HepG2 (cell line): ENCODE data around the gene ZDHHC18. TPM values are rescaled to one million over a fixed set of nuclear protein-coding genes. Genes with fewer than 3 reads are reported as not detected.
A peak's percentile ranks its signal among the peaks of the same experiment; 100 is the strongest.

Experiments
- ATAC-seq: fragments of 200-7000 bp; cut with Tn5 transposase; 3 replicates; pipeline ENCODE4 v1.9.1; 2020; ENCODE audit warnings: mild to moderate bottlenecking, moderate library complexity
- BruUV-seq: library from RNA; stranded (reverse); fragments of 400-500 nt; replicated peaks from 2 replicates; lab custom pipeline; 2021; lab: Mats Ljungman, UMichigan
- CTCF ChIA-PET: fragments of 300-600 bp; formaldehyde crosslinking; extraction: SDS; loops from one replicate; lab custom pipeline; 2021; ENCODE audit warnings: low total read pairs, inconsistent platforms, low intra/inter-chr PET ratio; lab: Yijun Ruan, JAX
- POLR2A ChIA-PET: fragments of 350-600 bp; sonication (Branson Sonifier 250); formaldehyde crosslinking; loops from one replicate; lab custom pipeline; 2020; ENCODE audit warnings: antibody characterized with exemption, inconsistent platforms; lab: Yijun Ruan, JAX
- DNase-seq: peaks from one replicate; pipeline ENCODE4 v3.0.0-alpha.2; 2015; ENCODE audit warnings: low spot score
- FAIRE-seq: peaks from 3 replicates; lab custom pipeline; 2011; peaks lifted over from hg19 to GRCh38; lab: Jason Lieb, UNC
- H2AFZ ChIP-seq: one replicate; pipeline ENCODE4 v1.6.1; 2011; ENCODE audit warnings: low read length, inconsistent platforms
- H3K27ac ChIP-seq: fragments of 300-600 bp; 3 replicates; pipeline ENCODE4 v1.8.0; 2011; ENCODE audit warnings: mixed run types, mild to moderate bottlenecking, mixed read lengths, low read length, inconsistent platforms; ENCODE audit not compliant: insufficient read depth; ENCODE audit errors: extremely low read length
- H3K27me3 ChIP-seq, 2 experiments: fragments of 200-600 bp in 1 of 2; 2 replicates in 1 of 2; 3 replicates in 1 of 2; pipeline versions ENCODE4 v1.6.0 to v1.8.0; 2011; ENCODE audit warnings: low read length in 2 of 2, mild to moderate bottlenecking in 2 of 2, moderate library complexity in 2 of 2, inconsistent platforms in 1 of 2; ENCODE audit not compliant: insufficient read depth in 2 of 2, control insufficient read depth in 1 of 2
- H3K36me3 ChIP-seq, 2 experiments: fragments of 200-600 bp in 1 of 2; replicated peaks in 1 of 2; 2 replicates in 1 of 2; 3 replicates in 1 of 2; pipeline versions ENCODE4 v1.5.1 to v1.8.0; 2011; ENCODE audit warnings: low read length in 2 of 2, inconsistent platforms in 1 of 2; ENCODE audit not compliant: insufficient read depth in 2 of 2, control insufficient read depth in 1 of 2
- H3K4me1 ChIP-seq: 2 replicates; pipeline ENCODE4 v1.5.1; 2012; ENCODE audit warnings: low read length, inconsistent platforms; ENCODE audit not compliant: insufficient read depth
- H3K4me2 ChIP-seq: 2 replicates; pipeline ENCODE4 v1.6.0; 2011; ENCODE audit warnings: low read depth, low read length, inconsistent platforms
- H3K4me3 ChIP-seq, 3 experiments: fragments of 200-600 bp in 1 of 3; sonication (generic), shearing (Covaris generic) in 1 of 3; replicated peaks in 1 of 3; 2 replicates each; pipeline ENCODE4 v1.5.1; 2011 to 2016; ENCODE audit warnings: low read length in 3 of 3, inconsistent platforms in 2 of 3, low read depth in 2 of 3, mild to moderate bottlenecking in 2 of 3, control low read depth in 1 of 3, mixed read lengths in 1 of 3; ENCODE audit not compliant: insufficient read depth in 1 of 3
- H3K79me2 ChIP-seq: one replicate; pipeline ENCODE4 v1.6.1; 2011; ENCODE audit warnings: low read length, inconsistent platforms; ENCODE audit not compliant: insufficient read depth
- H3K9ac ChIP-seq: 2 replicates; pipeline ENCODE4 v1.6.0; 2011; ENCODE audit warnings: mild to moderate bottlenecking, low read depth, low read length, inconsistent platforms; ENCODE audit not compliant: insufficient read depth
- H3K9me3 ChIP-seq: 2 replicates; pipeline ENCODE4 v1.5.1; 2012; ENCODE audit warnings: mild to moderate bottlenecking, low read length
- H4K20me1 ChIP-seq: 2 replicates; pipeline ENCODE4 v1.6.0; 2011; ENCODE audit warnings: inconsistent platforms, mild to moderate bottlenecking, low read length, moderate library complexity; ENCODE audit not compliant: insufficient read depth
- ATF5 ChIP-seq: sonication (generic); formaldehyde crosslinking; IDR thresholded peaks from 2 replicates; pipeline ENCODE4 v1.4.0; 2020; ENCODE audit warnings: mild to moderate bottlenecking, low read depth, missing genetic modification reagents
- CTCF ChIP-seq: sonication (generic); formaldehyde crosslinking; IDR thresholded peaks from 2 replicates; pipeline ENCODE4 v1.5.0; 2020; ENCODE audit warnings: mild to moderate bottlenecking, missing genetic modification reagents, moderate library complexity
- ELF3 ChIP-seq: IDR thresholded peaks from 2 replicates; pipeline ENCODE4 v1.6.1; 2016; ENCODE audit warnings: missing genetic modification reagents, missing compliant biosample characterization
- FOXA3 ChIP-seq: IDR thresholded peaks from 2 replicates; pipeline ENCODE4 v1.6.1; 2016; ENCODE audit warnings: missing genetic modification reagents, missing compliant biosample characterization
- PBX2 ChIP-seq: IDR thresholded peaks from 2 replicates; pipeline ENCODE4 v1.6.1; 2016; ENCODE audit warnings: control low read depth
- SPEN ChIP-seq: sonication (generic); formaldehyde crosslinking; IDR thresholded peaks from 2 replicates; pipeline ENCODE4 v1.5.1; 2020; ENCODE audit warnings: low read depth, mild to moderate bottlenecking, missing genetic modification reagents
- STAG1 ChIP-seq: sonication (generic); formaldehyde crosslinking; IDR thresholded peaks from 2 replicates; pipeline ENCODE4 v1.4.0; 2020; ENCODE audit warnings: missing genetic modification reagents
- ZNF282 ChIP-seq: fragments of 450-650 bp; IDR thresholded peaks from 2 replicates; pipeline ENCODE4 v1.6.1; 2018; ENCODE audit not compliant: partially characterized antibody
- ZNF34 ChIP-seq: sonication (generic); formaldehyde crosslinking; IDR thresholded peaks from 2 replicates; pipeline ENCODE4 v1.4.0; 2020; ENCODE audit warnings: mild to moderate bottlenecking, missing genetic modification reagents, borderline replicate concordance
- ZNF383 ChIP-seq: sonication (generic); formaldehyde crosslinking; IDR thresholded peaks from 2 replicates; pipeline ENCODE4 v1.4.0; 2020; ENCODE audit warnings: missing genetic modification reagents, mild to moderate bottlenecking, borderline replicate concordance
- ZNF841 ChIP-seq: sonication (generic); formaldehyde crosslinking; IDR thresholded peaks from 2 replicates; pipeline ENCODE4 v1.8.1; 2023; ENCODE audit warnings: missing genetic modification reagents, borderline replicate concordance
- ZNF878 ChIP-seq: sonication (generic); formaldehyde crosslinking; IDR thresholded peaks from 2 replicates; pipeline ENCODE4 v1.8.1; 2023; ENCODE audit warnings: mild to moderate bottlenecking, missing genetic modification reagents, moderate library complexity
- ZNF883 ChIP-seq: sonication (generic); formaldehyde crosslinking; IDR thresholded peaks from 2 replicates; pipeline ENCODE4 v1.5.1; 2020; ENCODE audit warnings: mild to moderate bottlenecking, missing genetic modification reagents; ENCODE audit errors: not compliant biosample characterization
- WGBS: methylation state at CpG from one replicate; pipeline ENCODE4 v1.1.6; 2017; ENCODE audit warnings: low lambda C conversion rate; 5-methylcytosine and 5-hydroxymethylcytosine counted together
- in situ Hi-C: cut with HindIII; loops from 2 replicates; pipeline ENCODE4 v1.10.0; 2017; ENCODE audit warnings: low pct_unique_long_range_greater_than_20kb; ENCODE audit not compliant: extremely low pct_ligation_motif_present
- intact Hi-C: fragments of 100-400 bp; cut with micrococcal nuclease; formaldehyde crosslinking; loops from one replicate; pipeline ENCODE4 v1.10.0; 2022; ENCODE audit not compliant: unreplicated experiment
- polyA plus RNA-seq, 8 experiments: library from polyadenylated mRNA; depleted of rRNA in 3 of 8; stranded (reverse) in 7 of 8; unstranded in 1 of 8; fragments of >200 nt; fragmentation: Illumina TruSeq in 4 of 8; extraction: Trizol in 4 of 8; gene quantifications; 2 replicates each; pipeline versions ENCODE4 v1.2.1 to v1.2.3, GENCODE V29; 2011 to 2016; ENCODE audit warnings: low read depth in 4 of 8, missing spikeins in 1 of 8, mixed read lengths in 1 of 8; ENCODE audit not compliant: insufficient read depth in 1 of 8
- total RNA-seq, 5 experiments: library from RNA; depleted of rRNA; stranded (reverse); fragments of >200 nt; fragmentation: Illumina TruSeq; extraction: Trizol; gene quantifications; 2 replicates each; pipeline ENCODE4 v1.2.3, GENCODE V29; 2016; ENCODE audit warnings: low read depth in 1 of 5

The ZDHHC18 gene
- total and polyA plus RNA-seq, 2 of the 13 experiments (the other 11 are each of a cell fraction or from before 2014, with no cell fraction given): 13.2 to 35.3 TPM

- H3K4me3 ChIP-seq: no peak overlapping the region
- no peaks in the 10 kb centered on the region for H3K27me3 ChIP-seq
- H3K4me1 ChIP-seq: peaks cover 50% of the 10 kb centered on the region
- no peak overlapping the region for H3K4me2 ChIP-seq
- no peaks in the 10 kb centered on the region for H4K20me1 ChIP-seq
- H3K9me3 ChIP-seq: no peaks in the 10 kb centered on the region
- 100% methylated on average over 1 of the region's 1 CpG for WGBS
- TF ChIP-seq ELF3 (CRISPR knock-in tag) (no peak), STAG1 (CRISPR knock-in tag) (peak; percentile 34; the same call in 1 of the 2 replicates), CTCF (CRISPR knock-in tag) (peak; percentile 28)
- no peak overlapping the region for H3K27ac ChIP-seq
- ChIA-PET CTCF (no interaction called here), POLR2A (interaction anchor here (0.8 to 1.5 kb wide), 6 partner anchors 13 to 77 kb away, joined by 3 to 9 read pairs (median 4); partner anchors contain the start of gene GPATCH3)
- H3K9ac ChIP-seq: no peak overlapping the region
- H3K36me3 ChIP-seq: peaks cover 9 to 61% of the 10 kb centered on the region in 2 experiments; a peak in 4 of 5 replicates
- H2AFZ ChIP-seq: no peak overlapping the region
- no peak for ATAC-seq
- peaks cover 17% of the 10 kb centered on the region for H3K79me2 ChIP-seq
- no peak for FAIRE-seq
- intact Hi-C loops (no loop called here), in situ Hi-C loops (no loop called here)
- no peak for DNase-seq
- no TSS peak for BruUV-seq
Observed at GRCh38 chr1:26887125-26887524, 60.6 kb downstream of the ZDHHC18 start.

- H3K4me1 ChIP-seq: peaks cover 39% of the 10 kb centered on the region
- 93% methylated on average over 1 of the region's 1 CpG for WGBS
- no peaks in the 10 kb centered on the region for H4K20me1 ChIP-seq
- ChIA-PET CTCF (no interaction called here), POLR2A (interaction anchor here (1.5 to 3.0 kb wide), 4 partner anchors 13 to 49 kb away, joined by 4 to 65 read pairs (median 21); partner anchors contain the start of genes GPATCH3 and NR0B2)
- no peak overlapping the region for H3K4me3 ChIP-seq
- DNase-seq (no peak), FAIRE-seq (no peak), ATAC-seq (no peak)
- no peaks in the 10 kb centered on the region for H3K27me3 ChIP-seq
- H2AFZ ChIP-seq: no peak overlapping the region
- H3K9ac ChIP-seq: no peak overlapping the region
- in situ Hi-C loops: no loop called here
- H3K27ac ChIP-seq: no peak overlapping the region
- H3K79me2 ChIP-seq: peaks cover 17% of the 10 kb centered on the region
- no TSS peak for BruUV-seq
- peaks cover 14 to 62% of the 10 kb centered on the region in 2 experiments; a peak in 4 of 5 replicates for H3K36me3 ChIP-seq
- H3K9me3 ChIP-seq: no peaks in the 10 kb centered on the region
- intact Hi-C loops: no loop called here
- H3K4me2 ChIP-seq: peak overlapping the region; percentile 91; the same call in 1 of the 2 replicates
- TF ChIP-seq ZNF878 (CRISPR knock-in tag): no peak
- TF ChIP-seq SPEN: no peak
- no peak for TF ChIP-seq ZNF282
- no peak for TF ChIP-seq PBX2
- no peak for TF ChIP-seq ZNF34
- no peak for TF ChIP-seq FOXA3 (CRISPR knock-in tag)
- TF ChIP-seq ZNF883: no peak
- TF ChIP-seq ATF5: no peak
- no peak for TF ChIP-seq ZNF383 (CRISPR knock-in tag)
- TF ChIP-seq ZNF841 (CRISPR knock-in tag): no peak
Observed at GRCh38 chr1:26888231-26888630, 61.7 kb downstream of the ZDHHC18 start.
